Measurements from ENCODE around the gene ZNF468. TPM values are rescaled to one million over a fixed set of nuclear protein-coding genes. Genes with fewer than 3 reads are reported as not detected.
"Not testable (repeated sequence)": the region's sequence is repeated elsewhere in the genome, so short reads cannot be mapped to it uniquely, and the experiment has no call there.

Gene ZNF468
- polyA plus RNA-seq, 3 donors from 2014 or later, result 22.5 to 40.5 (median 35.5) TPM

DNA sequence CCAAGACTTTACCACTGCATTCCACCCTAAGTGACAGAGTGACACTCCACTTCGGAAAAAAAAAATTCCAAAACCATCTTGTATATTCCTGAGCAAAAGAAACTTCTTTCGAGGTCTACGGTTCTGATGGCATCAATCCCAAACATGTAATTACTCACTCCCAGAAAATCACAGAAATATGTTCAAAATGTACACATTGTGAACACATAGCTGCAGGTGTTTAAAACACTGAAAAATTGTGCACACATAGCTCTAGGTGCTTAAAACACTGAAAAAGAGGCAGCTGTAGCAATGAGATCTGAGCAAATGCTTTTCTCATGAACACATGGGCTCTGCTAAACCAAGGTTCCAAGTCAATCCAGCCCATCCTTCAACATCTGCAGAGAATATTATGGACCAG is 14.0 kb upstream of the ZNF468 start:
- Mint-ChIP-seq H3K27me3 (ENCODE audit: low read depth in 3 of 3) (peaks cover 2 to 4% (median 3%) of the 10 kb centered on the region in 3 donors), H3K27ac (no peak overlapping the region), H3K4me3 (no peak overlapping the region), H3K36me3 (peaks cover 4 to 20% (median 12%) of the 10 kb centered on the region in 3 donors), H3K9me3 (peaks cover 0 to 17% (median 11%) of the 10 kb centered on the region in 6 donors), H3K4me1 (peaks cover 3 to 9% of the 10 kb centered on the region in 2 donors)
- DNase-seq, result no peak

DNA sequence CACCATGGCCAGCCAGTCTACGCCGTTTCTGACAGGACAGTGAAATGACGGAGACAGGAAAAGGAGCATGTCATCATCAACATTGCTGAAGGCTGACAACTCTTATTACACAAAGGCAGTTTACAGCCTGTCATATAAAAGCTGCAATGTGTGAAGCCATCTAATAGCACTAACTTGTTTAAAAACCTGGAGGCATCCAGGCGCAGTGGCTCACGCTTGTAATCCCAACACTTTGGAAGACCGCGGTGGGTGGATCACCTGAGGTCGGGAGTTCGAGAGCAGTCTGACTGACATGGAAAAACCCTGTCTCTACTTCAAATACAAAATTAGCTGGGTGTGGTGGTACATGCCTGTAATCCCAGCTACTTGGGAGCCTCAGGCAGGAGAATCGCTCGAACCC is 10.6 kb upstream of the ZNF468 start:
- not testable (repeated sequence) for H3K27me3 Mint-ChIP-seq (ENCODE audit: low read depth in 3 of 3)

DNA sequence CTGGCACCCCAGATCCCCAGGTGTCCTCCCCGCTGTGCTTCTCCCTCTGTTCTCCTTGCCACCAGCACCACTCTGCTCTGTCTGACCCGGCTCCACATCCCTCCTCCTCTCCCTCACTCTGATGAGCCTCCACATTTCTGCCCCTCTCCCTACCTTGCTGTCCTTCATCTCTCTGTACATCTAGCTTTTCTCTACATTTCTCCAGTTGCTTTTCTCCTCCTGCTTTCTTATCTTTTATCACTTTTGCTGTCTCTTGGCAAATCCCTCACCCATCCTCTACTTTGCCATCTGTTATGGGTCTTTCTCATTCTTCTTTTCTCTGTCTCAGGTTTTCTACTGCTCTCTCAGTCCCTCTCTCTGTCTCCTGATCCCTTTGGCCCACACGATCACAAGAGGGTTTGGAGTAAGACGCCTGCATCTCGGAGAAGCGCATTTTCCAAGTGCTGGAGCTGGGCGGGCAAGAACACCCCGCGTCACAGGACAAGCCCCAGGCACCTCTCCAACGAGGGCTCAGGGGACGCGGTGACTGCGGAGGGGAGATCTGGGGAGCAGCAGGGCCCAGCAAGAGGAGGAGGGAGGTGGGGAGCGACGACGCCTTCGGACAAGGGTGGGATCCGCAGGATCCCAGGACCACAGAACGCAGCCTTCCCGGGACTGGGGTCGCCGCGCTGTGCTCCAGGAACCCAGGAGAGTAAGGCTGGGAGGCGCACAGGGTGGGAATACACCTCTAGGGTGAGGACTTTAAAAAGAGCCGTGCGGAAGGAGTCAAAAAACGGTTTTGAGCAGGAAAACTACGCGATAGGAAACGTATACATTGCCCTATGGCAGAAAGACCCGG is 660 bp downstream of the ZNF468 start:
- peaks cover 5 to 14% (median 10%) of the 10 kb centered on the region in 3 donors for H3K36me3 Mint-ChIP-seq
- peak in 1 of 3 donors; percentile 2 for DNase-seq
- peak overlapping the region; percentile 89 to 96 (median 93) for H3K27ac Mint-ChIP-seq
- not testable (repeated sequence) for H3K27me3 Mint-ChIP-seq (ENCODE audit: low read depth in 3 of 3); H3K9me3 Mint-ChIP-seq
- peak overlapping the region; percentile 94 to 98 (median 96) for H3K4me3 Mint-ChIP-seq
- peaks cover 32 to 42% of the 10 kb centered on the region in 2 donors for H3K4me1 Mint-ChIP-seq

More for the DNA sequence above, 10.6 kb upstream of the ZNF468 start:
- peaks cover 0 to 20% (median 12%) of the 10 kb centered on the region in 3 donors for H3K36me3 Mint-ChIP-seq
- not testable (repeated sequence) for H3K9me3 Mint-ChIP-seq, H3K4me3 Mint-ChIP-seq, DNase-seq, H3K4me1 Mint-ChIP-seq, H3K27ac Mint-ChIP-seq

DNA sequence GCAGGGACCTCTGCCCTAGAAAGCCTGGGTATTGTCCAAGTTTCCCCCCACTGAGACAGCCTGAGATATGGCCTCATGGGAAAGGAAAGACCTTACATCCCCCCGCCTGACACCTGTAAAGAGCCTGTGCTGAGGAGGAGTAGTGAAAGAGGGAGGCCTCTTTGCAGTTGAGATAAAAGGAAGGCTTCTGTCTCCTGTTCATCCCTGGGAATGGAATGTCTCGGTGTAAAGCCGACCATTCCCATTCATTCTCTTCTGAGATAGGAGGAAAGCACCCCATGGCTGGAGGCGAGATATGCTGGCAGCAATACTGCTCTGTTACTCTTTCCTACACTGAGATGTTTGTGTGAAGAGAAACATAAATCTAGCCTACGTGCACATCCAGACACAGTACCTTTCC is 10.1 kb downstream of the ZNF468 start:
- Mint-ChIP-seq H3K36me3 (peaks cover 71 to 88% (median 85%) of the 10 kb centered on the region in 3 donors), H3K9me3 (peaks cover 8 to 49% (median 34%) of the 10 kb centered on the region in 6 donors), H3K4me1 (peaks cover 2 to 14% of the 10 kb centered on the region in 2 donors)
- not testable (repeated sequence) for H3K27ac Mint-ChIP-seq; H3K27me3 Mint-ChIP-seq (ENCODE audit: low read depth in 3 of 3); H3K4me3 Mint-ChIP-seq; DNase-seq

DNA sequence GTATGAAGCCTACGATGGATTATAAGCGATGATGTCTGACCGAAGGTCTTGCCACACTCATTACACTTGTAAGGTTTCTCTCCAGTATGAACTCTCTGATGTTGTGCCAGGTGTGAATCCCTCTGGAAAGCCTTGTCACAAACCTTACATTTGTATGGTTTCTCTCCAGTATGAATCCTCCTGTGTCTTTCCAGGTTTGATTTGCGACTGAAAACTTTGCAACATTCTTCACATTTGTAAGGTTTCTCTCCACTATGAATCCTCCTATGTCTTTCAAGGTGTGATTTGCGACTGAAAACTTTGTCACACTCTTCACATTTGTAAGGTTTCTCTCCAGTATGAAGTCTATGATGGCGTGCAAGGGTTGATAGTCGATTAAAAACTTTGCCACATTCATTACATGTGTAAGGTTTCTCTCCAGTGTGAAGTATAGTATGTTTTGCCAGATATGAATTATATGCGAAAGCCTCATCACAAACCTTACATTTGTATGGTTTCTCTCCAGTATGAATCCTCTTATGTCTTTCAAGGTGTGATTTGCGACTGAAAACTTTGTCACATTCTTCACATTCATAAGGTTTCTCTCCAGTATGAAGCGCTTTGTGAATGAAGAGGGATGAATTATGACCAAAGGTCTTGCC is 16.5 kb downstream of the ZNF468 start:
- H3K4me3 Mint-ChIP-seq; DNase-seq; H3K4me1 Mint-ChIP-seq; H3K27ac Mint-ChIP-seq; H3K27me3 Mint-ChIP-seq (ENCODE audit: low read depth in 3 of 3): not testable (repeated sequence)
- Mint-ChIP-seq H3K36me3 (peaks cover 80 to 90% (median 82%) of the 10 kb centered on the region in 3 donors), H3K9me3 (peaks cover 40 to 94% (median 87%) of the 10 kb centered on the region in 6 donors)

DNA sequence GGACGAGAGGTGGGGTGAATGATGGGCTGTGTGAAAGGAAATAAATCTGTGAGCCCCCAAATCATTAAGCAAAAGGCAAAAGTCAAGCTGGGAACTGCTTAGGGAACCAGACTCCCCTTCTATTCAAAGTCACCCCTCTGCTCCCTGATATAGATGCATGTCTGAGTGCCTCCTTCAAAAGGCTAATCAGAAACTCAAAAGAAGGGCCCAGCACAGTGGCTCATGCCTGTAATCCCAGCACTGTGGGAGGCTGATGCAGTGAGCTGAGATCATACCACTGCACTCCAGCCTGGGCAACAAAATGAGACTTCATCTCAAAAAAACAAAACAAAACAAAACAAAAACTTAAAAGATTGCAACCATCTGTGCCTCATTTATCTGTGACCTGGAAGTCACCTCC is 23.1 kb downstream of the ZNF468 start:
- not testable (repeated sequence) for DNase-seq; H3K27me3 Mint-ChIP-seq (ENCODE audit: low read depth in 3 of 3)
- peak overlapping the region in 3 of 5 donors; percentile 21 to 81 (median 49) for H3K4me3 Mint-ChIP-seq
- peak overlapping the region; percentile 83 to 96 (median 92) for H3K27ac Mint-ChIP-seq
- H3K9me3 Mint-ChIP-seq, result peaks cover 22 to 41% (median 39%) of the 10 kb centered on the region in 6 donors
- peaks cover 25 to 32% of the 10 kb centered on the region in 2 donors for H3K4me1 Mint-ChIP-seq
- peaks cover 25 to 29% (median 28%) of the 10 kb centered on the region in 3 donors for H3K36me3 Mint-ChIP-seq

DNA sequence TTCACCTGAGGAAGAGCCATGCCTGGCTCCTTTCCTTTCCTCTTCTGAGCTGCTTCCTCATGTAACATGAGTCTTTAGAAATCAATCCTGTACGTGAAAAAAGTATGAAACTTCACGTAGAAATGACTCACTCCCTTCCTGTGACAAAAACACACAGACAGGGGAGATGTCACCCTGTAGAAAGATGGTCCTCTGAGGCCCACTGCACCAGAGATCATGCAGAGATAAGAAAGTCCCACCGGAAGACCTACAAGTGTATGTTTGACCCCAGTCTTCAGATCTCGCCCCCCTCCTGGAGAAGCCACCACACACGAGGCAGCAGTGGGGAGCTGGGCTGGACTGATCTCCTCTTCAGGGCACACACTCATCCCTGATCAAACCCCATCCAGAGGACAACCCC is 23.9 kb downstream of the ZNF468 start:
- Mint-ChIP-seq H3K36me3 (peaks cover 20 to 26% (median 24%) of the 10 kb centered on the region in 3 donors), H3K9me3 (peaks cover 22 to 35% (median 33%) of the 10 kb centered on the region in 6 donors), H3K4me3 (peak overlapping the region; percentile 49 to 81 (median 63)), H3K4me1 (peaks cover 25 to 32% of the 10 kb centered on the region in 2 donors), H3K27ac (peak overlapping the region; percentile 83 to 96 (median 92))
- DNase-seq, result peak; percentile 63 to 79 (median 75)
- not testable (repeated sequence) for H3K27me3 Mint-ChIP-seq (ENCODE audit: low read depth in 3 of 3)

DNA sequence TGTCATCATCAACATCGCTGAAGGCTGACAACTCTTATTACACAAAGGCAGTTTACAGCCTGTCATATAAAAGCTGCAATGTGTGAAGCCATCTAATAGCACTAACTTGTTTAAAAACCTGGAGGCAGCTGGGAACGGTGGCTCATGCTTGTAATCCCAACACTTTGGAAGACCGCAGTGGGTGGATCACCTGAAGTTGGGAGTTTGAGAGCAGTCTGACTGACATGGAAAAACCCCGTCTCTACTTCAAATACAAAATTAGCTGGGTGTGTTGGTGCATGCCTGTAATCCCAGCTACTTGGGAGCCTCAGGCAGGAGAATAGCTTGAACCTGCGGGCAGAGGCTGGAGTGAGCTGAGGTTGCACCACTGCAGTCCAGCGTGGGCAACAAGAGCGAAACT is 27.6 kb downstream of the ZNF468 start:
- not testable (repeated sequence) for DNase-seq; H3K9me3 Mint-ChIP-seq; H3K27me3 Mint-ChIP-seq (ENCODE audit: low read depth in 3 of 3); H3K27ac Mint-ChIP-seq; H3K4me3 Mint-ChIP-seq; H3K36me3 Mint-ChIP-seq
- peaks cover 25 to 31% of the 10 kb centered on the region in 2 donors for H3K4me1 Mint-ChIP-seq

DNA sequence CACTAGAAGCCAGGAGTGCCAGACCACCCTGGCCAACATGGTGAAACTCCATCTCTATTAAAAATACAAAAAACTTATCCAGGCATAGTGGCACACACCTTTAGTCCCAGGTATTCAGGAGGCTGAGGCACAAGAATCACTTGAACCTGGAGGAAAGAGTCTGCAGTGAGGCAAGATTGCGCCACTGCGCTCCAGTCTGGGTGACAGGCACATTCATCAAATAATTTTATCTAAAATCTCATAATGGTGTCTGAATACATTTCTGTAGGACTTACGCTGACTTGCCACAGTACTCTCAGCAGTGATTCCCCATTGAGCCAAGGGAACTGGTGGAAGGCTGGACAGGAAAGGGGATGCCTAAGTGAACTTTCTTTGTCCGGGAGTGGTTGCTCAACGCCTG is 31.7 kb downstream of the ZNF468 start:
- Mint-ChIP-seq H3K4me3 (no peak overlapping the region), H3K9me3 (peaks cover 0 to 4% (median 0%) of the 10 kb centered on the region in 6 donors), H3K27ac (no peak overlapping the region), H3K27me3 (ENCODE audit: low read depth in 3 of 3) (peaks cover 0 to 4% (median 3%) of the 10 kb centered on the region in 3 donors), H3K36me3 (peaks cover 0 to 1% (median 0%) of the 10 kb centered on the region in 3 donors), H3K4me1 (peaks cover 11 to 17% of the 10 kb centered on the region in 2 donors)
- DNase-seq, result no peak

DNA sequence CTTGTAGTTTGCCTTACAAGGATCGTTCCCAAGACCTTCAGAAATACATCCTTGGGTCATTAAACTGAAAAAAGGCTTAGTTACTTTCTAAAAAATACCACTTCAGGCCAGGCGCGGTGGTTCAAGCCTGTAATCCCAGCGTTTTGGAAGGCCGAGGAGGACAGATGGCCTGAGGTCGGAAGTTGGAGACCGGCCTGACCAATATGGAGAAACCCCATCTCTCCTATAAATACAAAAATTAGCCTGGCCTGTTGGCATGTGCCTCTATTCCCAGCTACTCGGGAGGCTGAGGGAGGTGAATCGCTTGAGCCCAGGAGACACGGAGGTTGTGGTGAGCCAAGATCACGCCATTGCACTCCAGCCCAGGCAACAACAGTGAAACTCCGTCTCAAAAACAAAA is 33.7 kb downstream of the ZNF468 start:
- DNase-seq, result no peak
- Mint-ChIP-seq H3K4me3 (no peak overlapping the region), H3K36me3 (peaks cover 0 to 6% (median 0%) of the 10 kb centered on the region in 3 donors), H3K9me3 (peaks cover 0 to 2% (median 0%) of the 10 kb centered on the region in 6 donors), H3K27ac (no peak overlapping the region), H3K4me1 (peaks cover 27 to 33% of the 10 kb centered on the region in 2 donors), H3K27me3 (ENCODE audit: low read depth in 3 of 3) (peaks cover 0 to 4% (median 3%) of the 10 kb centered on the region in 3 donors)

DNA sequence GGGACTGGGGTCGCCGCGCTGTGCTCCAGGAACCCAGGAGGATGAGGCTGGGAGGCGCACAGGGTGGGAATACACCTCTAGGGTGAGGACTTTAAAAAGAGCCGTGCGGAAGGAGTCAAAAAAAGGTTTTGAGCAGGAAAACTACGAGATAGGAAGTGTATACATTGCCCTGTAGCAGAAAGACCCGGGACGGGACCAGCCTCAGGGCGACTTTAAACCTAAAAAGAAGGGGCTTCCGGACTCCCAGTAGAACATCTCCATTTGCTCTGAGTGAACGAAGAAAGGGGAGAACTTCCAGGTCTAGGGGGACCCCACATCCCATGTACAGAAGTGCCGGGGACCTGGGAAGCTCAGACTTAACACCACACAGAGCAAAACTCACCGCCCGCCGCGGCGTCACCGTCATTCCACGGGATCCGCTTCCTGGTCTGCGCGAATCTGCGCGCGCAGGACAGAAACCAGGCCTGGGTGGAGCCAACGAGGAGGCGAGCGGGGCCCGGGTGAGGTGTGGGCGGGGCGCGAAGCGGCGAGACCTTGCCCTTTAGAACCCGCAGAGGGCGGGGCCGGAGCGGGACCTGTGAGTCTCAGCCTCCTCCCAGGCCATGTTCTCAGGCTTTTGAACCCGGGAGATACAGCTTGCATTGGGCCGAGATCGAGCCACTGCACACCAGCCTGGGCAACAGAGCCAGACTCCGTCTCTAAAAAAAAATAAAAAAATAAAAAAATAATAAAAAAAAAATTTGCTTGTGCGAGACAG is 36.0 kb downstream of the ZNF468 start, which contains the start of gene ZNF28:
Gene ZNF28, minus strand, starts transcription at position 430 of the 757 bp plus-strand sequence. CDS start 3,675 bp downstream, outside the sequence.
- Mint-ChIP-seq H3K4me3 (peak within 1 kb of the TSS; percentile 84 to 97 (median 91)), H3K4me1 (peaks cover 37 to 46% of the 10 kb centered on the region in 2 donors), H3K27ac (peak within 1 kb of the TSS; percentile 84 to 94 (median 90)), H3K36me3 (peaks cover 7 to 17% (median 13%) of the 10 kb centered on the region in 3 donors)
- not testable (repeated sequence) for H3K9me3 Mint-ChIP-seq; H3K27me3 Mint-ChIP-seq (ENCODE audit: low read depth in 3 of 3)
- DNase-seq, result peak; percentile 59 to 76 (median 74)

DNA sequence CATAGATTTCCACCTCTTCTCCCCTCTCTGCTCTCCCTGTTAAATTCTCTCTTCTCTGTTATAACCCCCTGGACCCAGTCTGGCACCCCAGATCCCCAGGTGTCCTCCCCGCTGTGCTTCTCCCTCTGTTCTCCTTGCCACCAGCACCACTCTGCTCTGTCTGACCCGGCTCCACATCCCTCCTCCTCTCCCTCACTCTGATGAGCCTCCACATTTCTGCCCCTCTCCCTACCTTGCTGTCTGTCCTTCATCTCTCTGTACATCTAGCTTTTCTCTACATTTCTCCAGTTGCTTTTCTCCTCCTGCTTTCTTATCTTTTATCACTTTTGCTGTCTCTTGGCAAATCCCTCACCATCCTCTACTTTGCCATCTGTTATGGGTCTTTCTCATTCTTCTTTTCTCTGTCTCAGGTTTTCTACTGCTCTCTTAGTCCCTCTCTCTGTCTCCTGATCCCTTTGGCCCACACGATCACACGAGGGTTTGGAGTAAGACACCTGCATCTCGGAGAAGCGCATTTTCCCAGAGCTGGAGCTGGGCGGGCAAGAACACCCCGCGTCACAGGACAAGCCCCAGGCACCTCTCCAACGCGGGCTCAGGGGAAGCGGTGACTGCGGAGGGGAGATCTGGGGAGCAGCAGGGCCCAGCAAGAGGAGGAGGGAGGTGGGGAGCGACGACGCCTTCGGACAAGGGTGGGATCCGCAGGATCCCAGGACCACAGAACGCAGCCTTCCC is 36.8 kb downstream of the ZNF468 start:
- Mint-ChIP-seq H3K4me3 (peak overlapping the region; percentile 84 to 97 (median 91)), H3K27ac (peak overlapping the region; percentile 84 to 94 (median 90)), H3K36me3 (peaks cover 7 to 17% (median 17%) of the 10 kb centered on the region in 3 donors), H3K4me1 (peaks cover 37 to 46% of the 10 kb centered on the region in 2 donors)
- not testable (repeated sequence) for H3K27me3 Mint-ChIP-seq (ENCODE audit: low read depth in 3 of 3); H3K9me3 Mint-ChIP-seq
- DNase-seq, result peak; percentile 5 to 17 (median 17)
